ENCODE measurements around the gene SNORC.
A peak's percentile ranks its signal among the peaks of the same experiment; 100 is the strongest.
"Not testable (repeated sequence)": the region's sequence is repeated elsewhere in the genome, so short reads cannot be mapped to it uniquely, and the experiment has no call there.

SNORC gene

GRCh38 chr2:232898592-232899543 lies 28.8 kb downstream of the SNORC start:
- H3K9ac ChIP-seq (ENCODE audit: insufficient read length, low read depth), result no peak overlapping the region
- H3K4me3 ChIP-seq (ENCODE audit: insufficient read length, low read depth), result no peak overlapping the region
- TF ChIP-seq SUZ12 (IDR thresholded peaks at IDR 0.05; ENCODE audit: extremely low read depth, insufficient read depth, insufficient read length) (no peak), ZNF274 (IDR thresholded peaks at IDR 0.05; ENCODE audit: low read depth, low read length) (no peak), YY1 (IDR thresholded peaks at IDR 0.05; ENCODE audit: insufficient read depth, insufficient read length) (no peak)
- DNase-seq (ENCODE audit: low read depth, low spot score), result no peak
- H3K9me3 ChIP-seq (ENCODE audit: insufficient read depth, low read length), result no peaks in the 10 kb centered on the region
- H3K36me3 ChIP-seq (ENCODE audit: insufficient read depth, insufficient read length, low read length), result no peaks in the 10 kb centered on the region
- H3K27me3 ChIP-seq (ENCODE audit: insufficient read depth, insufficient read length), result peaks cover 67% of the 10 kb centered on the region
- H3K4me1 ChIP-seq (ENCODE audit: insufficient read depth, insufficient read length), result peaks cover 12% of the 10 kb centered on the region

- TF ChIP-seq YY1 (IDR thresholded peaks at IDR 0.05; ENCODE audit: insufficient read depth, insufficient read length), result no peak
- no peak for TF ChIP-seq ZNF274 (IDR thresholded peaks at IDR 0.05; ENCODE audit: low read depth, low read length)
- TF ChIP-seq SUZ12 (IDR thresholded peaks at IDR 0.05; ENCODE audit: extremely low read depth, insufficient read depth, insufficient read length), result no peak
- Histone ChIP-seq H3K4me1 (ENCODE audit: insufficient read depth, insufficient read length) (peaks cover 14% of the 10 kb centered on the region), H3K9ac (ENCODE audit: insufficient read length, low read depth) (peak overlapping the region; percentile 63), H3K27me3 (ENCODE audit: insufficient read depth, insufficient read length) (peaks cover 69% of the 10 kb centered on the region), H3K9me3 (ENCODE audit: insufficient read depth, low read length) (no peaks in the 10 kb centered on the region), H3K36me3 (ENCODE audit: insufficient read depth, insufficient read length, low read length) (no peaks in the 10 kb centered on the region), H3K4me3 (ENCODE audit: insufficient read length, low read depth) (peak overlapping the region; percentile 41)
- DNase-seq (ENCODE audit: low read depth, low spot score), result peak; percentile 47
Measured at GRCh38 chr2:232900811-232901735, 31.0 kb downstream of the SNORC start.

DNA sequence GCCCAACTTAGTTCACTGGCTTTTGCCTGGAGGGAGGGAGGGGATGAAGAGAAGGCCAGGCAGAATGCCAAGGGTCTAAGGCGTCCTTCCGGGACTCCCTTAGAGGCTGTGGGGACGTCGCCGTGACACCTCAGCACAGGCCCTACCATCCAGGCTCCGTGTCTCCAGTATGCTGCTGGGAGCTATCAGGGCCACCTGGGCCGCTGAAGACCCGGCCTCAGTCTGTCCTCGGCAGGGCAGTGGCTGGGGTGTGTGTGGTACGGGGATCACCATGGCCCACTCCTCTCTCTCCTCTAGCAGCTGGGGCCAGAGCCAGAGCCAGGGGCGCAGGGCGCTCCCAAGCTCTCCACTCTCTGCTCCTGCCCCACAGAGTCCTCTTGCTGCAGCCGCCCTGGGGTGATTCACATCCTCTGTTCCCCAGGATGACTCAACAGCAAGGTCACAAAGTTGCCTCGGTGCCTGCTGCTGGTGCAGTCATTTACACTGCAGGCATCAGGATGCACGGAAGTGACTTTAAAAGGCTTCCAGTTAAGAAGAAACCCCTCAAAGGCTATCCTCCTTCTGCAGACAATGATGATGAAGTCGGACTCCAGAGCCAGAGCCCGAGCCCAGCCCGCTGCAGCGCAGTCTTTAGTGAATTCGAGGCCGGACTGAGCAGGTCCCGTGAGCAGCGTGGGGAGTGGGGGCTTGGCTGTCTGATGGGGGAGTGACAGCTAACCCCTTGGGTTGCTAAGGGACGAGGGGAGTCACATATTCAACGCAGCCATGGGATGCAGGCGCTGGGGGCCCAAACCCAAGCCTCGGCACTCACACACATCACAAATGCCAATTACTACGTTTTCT lies 31.9 kb downstream of the SNORC start:
- Histone ChIP-seq H3K4me3 (ENCODE audit: insufficient read length, low read depth) (peak overlapping the region; percentile 41), H3K9me3 (ENCODE audit: insufficient read depth, low read length) (no peaks in the 10 kb centered on the region), H3K4me1 (ENCODE audit: insufficient read depth, insufficient read length) (peaks cover 14% of the 10 kb centered on the region), H3K36me3 (ENCODE audit: insufficient read depth, insufficient read length, low read length) (no peaks in the 10 kb centered on the region), H3K9ac (ENCODE audit: insufficient read length, low read depth) (peak overlapping the region; percentile 58), H3K27me3 (ENCODE audit: insufficient read depth, insufficient read length) (peaks cover 69% of the 10 kb centered on the region)
- DNase-seq (ENCODE audit: low read depth, low spot score), result peak; percentile 42
- TF ChIP-seq YY1 (IDR thresholded peaks at IDR 0.05; ENCODE audit: insufficient read depth, insufficient read length) (no peak), SUZ12 (IDR thresholded peaks at IDR 0.05; ENCODE audit: extremely low read depth, insufficient read depth, insufficient read length) (no peak), ZNF274 (IDR thresholded peaks at IDR 0.05; ENCODE audit: low read depth, low read length) (no peak)

DNA sequence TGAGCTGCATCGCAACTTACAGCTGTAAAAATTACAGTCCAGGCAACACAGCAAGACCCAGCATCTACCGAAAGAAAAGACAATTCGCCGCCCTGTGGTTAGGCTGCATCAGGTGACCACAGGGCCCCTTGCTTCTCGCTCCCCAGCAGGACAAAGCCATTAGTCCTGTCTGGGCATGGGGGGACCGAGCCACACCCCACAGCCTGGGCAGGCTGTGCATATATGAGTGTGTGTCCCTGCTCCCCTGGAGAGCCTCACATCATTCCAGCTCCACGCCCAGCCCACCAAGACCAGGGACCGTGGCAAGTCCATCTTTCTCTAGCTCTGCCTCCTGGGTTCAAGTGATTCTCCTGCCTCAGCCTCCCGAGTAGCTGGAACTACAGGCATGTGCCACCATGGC lies 33.9 kb downstream of the SNORC start:
- Histone ChIP-seq H3K4me3 (ENCODE audit: insufficient read length, low read depth) (no peak overlapping the region), H3K36me3 (ENCODE audit: insufficient read depth, insufficient read length, low read length) (no peaks in the 10 kb centered on the region), H3K9me3 (ENCODE audit: insufficient read depth, low read length) (no peaks in the 10 kb centered on the region), H3K27me3 (ENCODE audit: insufficient read depth, insufficient read length) (peaks cover 50% of the 10 kb centered on the region), H3K4me1 (ENCODE audit: insufficient read depth, insufficient read length) (peaks cover 14% of the 10 kb centered on the region), H3K9ac (ENCODE audit: insufficient read length, low read depth) (no peak overlapping the region)
- TF ChIP-seq SUZ12 (IDR thresholded peaks at IDR 0.05; ENCODE audit: extremely low read depth, insufficient read depth, insufficient read length), result no peak
- TF ChIP-seq YY1 (IDR thresholded peaks at IDR 0.05; ENCODE audit: insufficient read depth, insufficient read length), result no peak
- no peak for TF ChIP-seq ZNF274 (IDR thresholded peaks at IDR 0.05; ENCODE audit: low read depth, low read length)
- DNase-seq (ENCODE audit: low read depth, low spot score), result no peak

DNA sequence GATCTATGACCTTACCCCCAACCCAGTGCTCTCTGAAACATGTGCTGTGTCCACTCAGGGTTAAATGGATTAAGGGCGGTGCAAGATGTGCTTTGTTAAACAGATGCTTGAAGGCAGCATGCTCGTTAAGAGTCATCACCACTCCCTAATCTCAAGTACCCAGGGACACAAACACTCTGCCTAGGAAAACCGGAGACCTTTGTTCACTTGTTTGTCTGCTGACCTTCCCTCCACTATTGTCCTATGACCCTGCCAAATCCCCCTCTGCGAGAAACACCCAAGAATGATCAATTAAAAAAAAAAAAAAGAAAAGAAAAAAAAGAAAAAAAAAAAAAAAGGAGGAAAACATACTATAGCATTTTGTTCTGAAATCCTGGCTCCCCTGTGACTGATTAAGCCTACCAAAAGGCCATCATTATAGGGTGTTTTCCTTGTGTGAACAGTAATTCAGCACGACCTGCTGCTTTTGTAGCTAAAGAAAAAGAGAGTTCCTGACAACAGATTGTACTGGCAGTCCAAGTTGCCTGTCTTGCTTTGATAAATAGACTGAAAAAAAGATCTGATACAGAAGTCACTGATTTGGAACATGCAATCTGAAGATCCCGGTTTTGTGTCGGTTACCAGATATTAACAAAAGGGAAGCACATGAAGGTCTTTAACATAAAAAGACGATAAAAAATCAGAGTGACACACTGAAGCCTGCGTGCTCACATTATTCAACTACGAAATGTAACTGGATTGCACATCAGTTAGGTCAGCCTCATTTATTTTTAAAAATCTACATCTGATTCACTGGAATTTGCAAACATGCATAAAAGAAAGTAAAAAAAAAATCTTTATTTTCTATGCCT lies 37.0 kb downstream of the SNORC start:
- not testable (repeated sequence) for H3K36me3 ChIP-seq (ENCODE audit: insufficient read depth, insufficient read length, low read length); H3K4me1 ChIP-seq (ENCODE audit: insufficient read depth, insufficient read length); H3K9ac ChIP-seq (ENCODE audit: insufficient read length, low read depth); DNase-seq (ENCODE audit: low read depth, low spot score); H3K4me3 ChIP-seq (ENCODE audit: insufficient read length, low read depth)
- Histone ChIP-seq H3K27me3 (ENCODE audit: insufficient read depth, insufficient read length) (peaks cover 19% of the 10 kb centered on the region), H3K9me3 (ENCODE audit: insufficient read depth, low read length) (peaks cover 23% of the 10 kb centered on the region; the same call in 1 of the 2 replicates)

DNA sequence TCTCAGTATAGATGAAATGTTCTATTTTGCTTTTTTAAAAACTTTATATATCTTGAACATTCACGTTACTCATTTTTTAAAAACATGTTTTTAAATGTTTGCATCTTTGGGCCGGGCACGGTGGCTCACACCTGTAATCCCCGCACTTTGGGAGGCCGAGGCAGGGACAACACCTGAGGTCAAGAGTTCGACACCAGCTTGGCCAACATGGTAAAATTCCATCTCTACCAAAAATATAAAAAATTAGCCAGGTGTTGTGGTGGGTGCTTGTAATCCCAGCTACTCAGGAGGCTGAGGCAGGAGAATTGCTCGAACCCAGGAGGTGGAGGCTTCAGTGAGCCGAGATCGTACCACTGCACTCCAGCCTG lies 37.6 kb downstream of the SNORC start:
- not testable (repeated sequence) for H3K4me1 ChIP-seq (ENCODE audit: insufficient read depth, insufficient read length); H3K9ac ChIP-seq (ENCODE audit: insufficient read length, low read depth)
- peaks cover 24% of the 10 kb centered on the region; the same call in 1 of the 2 replicates for H3K9me3 ChIP-seq (ENCODE audit: insufficient read depth, low read length)

More for the DNA sequence above, 37.6 kb downstream of the SNORC start:
- peaks cover 13% of the 10 kb centered on the region for H3K27me3 ChIP-seq (ENCODE audit: insufficient read depth, insufficient read length)
- not testable (repeated sequence) for H3K4me3 ChIP-seq (ENCODE audit: insufficient read length, low read depth); H3K36me3 ChIP-seq (ENCODE audit: insufficient read depth, insufficient read length, low read length); DNase-seq (ENCODE audit: low read depth, low spot score)

Measured in NT2/D1 (cell line).